Fibroblast of lung (primary cell): Measurements from ENCODE around the gene MICAL3. TPM values are rescaled to one million over a fixed set of nuclear protein-coding genes. Genes with fewer than 3 reads are reported as not detected.

ENCODE experiments used
- DNase-seq, 2 donors: peaks; one replicate each; pipeline versions ENCODE4 v3.0.0 to v3.0.0-alpha.2; 2010; ENCODE audit warnings: low read depth in 2 of 2
- H2AFZ ChIP-seq: 2 replicates; pipeline ENCODE4 v1.5.1; 2012; ENCODE audit warnings: low read length, control low read depth, inconsistent platforms
- H3K27ac ChIP-seq: 2 replicates; pipeline ENCODE4 v1.5.1; 2011; ENCODE audit warnings: low read length, control low read depth; ENCODE audit not compliant: insufficient read depth
- H3K27me3 ChIP-seq: 2 replicates; pipeline ENCODE4 v1.5.1; 2011; ENCODE audit warnings: mild to moderate bottlenecking, low read length; ENCODE audit not compliant: control insufficient read depth, insufficient read depth
- H3K36me3 ChIP-seq: 2 replicates; pipeline ENCODE4 v1.5.1; 2011; ENCODE audit warnings: low read length; ENCODE audit not compliant: control insufficient read depth, insufficient read depth
- H3K4me1 ChIP-seq: 2 replicates; pipeline ENCODE4 v1.5.1; 2011; ENCODE audit warnings: low read length; ENCODE audit not compliant: control insufficient read depth, insufficient read depth; ENCODE audit errors: extremely low read depth
- H3K4me2 ChIP-seq: 2 replicates; pipeline ENCODE4 v1.5.1; 2011; ENCODE audit warnings: low read length, control low read depth; ENCODE audit not compliant: insufficient read depth; ENCODE audit errors: extremely low read depth
- H3K4me3 ChIP-seq, 4 experiments: fragments of 200-600 bp in 1 of 4; sonication (generic) in 1 of 4; replicated peaks in 1 of 4; 2 replicates each; pipeline ENCODE4 v1.5.1; 2011 to 2016; ENCODE audit warnings: low read length in 4 of 4, low read depth in 3 of 4, mild to moderate bottlenecking in 3 of 4, control low read depth in 2 of 4, inconsistent platforms in 1 of 4, mixed read lengths in 1 of 4; ENCODE audit not compliant: insufficient read depth in 1 of 4; ENCODE audit errors: control extremely low read depth in 1 of 4
- H3K79me2 ChIP-seq: 2 replicates; pipeline ENCODE4 v1.5.1; 2012; ENCODE audit warnings: mild to moderate bottlenecking, low read length, inconsistent platforms; ENCODE audit not compliant: control insufficient read depth, insufficient read depth
- H3K9ac ChIP-seq: 2 replicates; pipeline ENCODE4 v1.5.1; 2011; ENCODE audit warnings: mild to moderate bottlenecking, low read length, control low read depth; ENCODE audit not compliant: insufficient read depth
- H3K9me3 ChIP-seq: 2 replicates; pipeline ENCODE4 v1.5.1; 2012; ENCODE audit warnings: low read depth, low read length; ENCODE audit not compliant: control insufficient read depth, insufficient read depth
- H4K20me1 ChIP-seq: 2 replicates; pipeline ENCODE4 v1.5.1; 2011; ENCODE audit warnings: low read length; ENCODE audit not compliant: control insufficient read depth, insufficient read depth; ENCODE audit errors: extremely low read depth
- EZH2 ChIP-seq: IDR thresholded peaks from 2 replicates; pipeline ENCODE4 v1.5.1; 2012; ENCODE audit warnings: low read length, control low read depth, mild to moderate bottlenecking; ENCODE audit errors: missing control alignments
- polyA plus RNA-seq, 2 donors: library from polyadenylated mRNA; depleted of rRNA in 1 of 2; stranded (reverse) in 1 of 2; unstranded in 1 of 2; fragments of >200 nt; gene quantifications; 2 replicates each; pipeline ENCODE4 v1.2.1, GENCODE V29; 2011 to 2012; ENCODE audit warnings: missing spikeins in 1 of 2
- total RNA-seq: library from RNA; depleted of rRNA; stranded (reverse); fragments of >200 nt; gene quantifications from 2 replicates; pipeline ENCODE4 v1.2.1, GENCODE V29; 2014
- TF ChIP-seq, protein P1 (sequence below), 2 donors: IDR thresholded peaks in 1 of 2; conservative IDR thresholded peaks in 1 of 2; 1 replicate in 1 of 2; 2 replicates in 1 of 2; pipeline ENCODE4 v1.5.1; 2011 to 2012; ENCODE audit warnings: low read length in 2 of 2, control low read depth in 1 of 2, inconsistent platforms in 1 of 2, low read depth in 1 of 2, mild to moderate bottlenecking in 1 of 2

Gene MICAL3
- total and polyA plus RNA-seq, 2 donors (not counting 1 experiment from before 2014, with no cell fraction given), result 10.8 to 22.6 TPM

DNA sequence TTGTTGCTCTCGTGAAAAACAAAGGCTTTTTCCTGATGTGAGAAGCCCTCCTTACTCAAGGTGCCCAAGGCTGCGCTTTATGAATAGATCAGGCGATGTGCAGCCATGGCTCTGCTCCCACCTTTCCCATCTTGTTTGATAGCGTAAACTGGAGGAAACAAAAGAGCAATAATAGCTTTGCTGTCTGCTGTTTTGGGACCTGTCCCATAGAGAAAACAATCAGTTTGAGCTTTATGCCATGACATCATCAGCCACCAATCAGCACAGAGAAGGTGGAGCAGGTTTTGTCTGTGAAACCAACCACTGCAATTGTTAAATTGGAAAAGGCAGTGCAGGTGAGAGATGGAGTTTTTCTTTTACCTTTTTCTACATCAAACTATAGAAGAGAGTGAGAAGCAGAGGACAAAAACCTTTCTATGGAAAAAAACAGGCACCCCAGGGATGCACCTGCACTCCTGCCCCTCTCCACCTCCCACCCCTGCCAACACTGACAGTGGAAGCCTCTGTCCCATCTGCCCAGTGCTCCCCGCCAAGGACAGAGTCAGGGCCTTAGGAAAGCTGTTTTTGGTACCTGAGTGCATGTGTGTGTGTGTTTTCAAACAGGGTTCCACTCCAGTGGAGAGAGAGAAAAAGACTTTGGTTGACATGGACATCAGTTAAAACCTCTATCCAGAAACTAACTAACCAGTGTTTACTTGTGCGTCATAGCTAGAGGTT is 80.7 kb downstream of the MICAL3 start:
- no peaks in the 10 kb centered on the region for H3K9me3 ChIP-seq
- H2AFZ ChIP-seq, result no peak overlapping the region
- H3K4me2 ChIP-seq, result no peak overlapping the region
- no peaks in the 10 kb centered on the region for H3K36me3 ChIP-seq
- H3K27me3 ChIP-seq, result no peaks in the 10 kb centered on the region
- H3K9ac ChIP-seq, result no peak overlapping the region
- peaks cover 15% of the 10 kb centered on the region for H3K79me2 ChIP-seq
- no peak overlapping the region for H3K4me3 ChIP-seq
- DNase-seq, result no peak
- H3K4me1 ChIP-seq, result no peaks in the 10 kb centered on the region
- no peak overlapping the region for H3K27ac ChIP-seq
- H4K20me1 ChIP-seq, result no peaks in the 10 kb centered on the region
- no peak for TF ChIP-seq EZH2
- TF ChIP-seq, protein P1, sequence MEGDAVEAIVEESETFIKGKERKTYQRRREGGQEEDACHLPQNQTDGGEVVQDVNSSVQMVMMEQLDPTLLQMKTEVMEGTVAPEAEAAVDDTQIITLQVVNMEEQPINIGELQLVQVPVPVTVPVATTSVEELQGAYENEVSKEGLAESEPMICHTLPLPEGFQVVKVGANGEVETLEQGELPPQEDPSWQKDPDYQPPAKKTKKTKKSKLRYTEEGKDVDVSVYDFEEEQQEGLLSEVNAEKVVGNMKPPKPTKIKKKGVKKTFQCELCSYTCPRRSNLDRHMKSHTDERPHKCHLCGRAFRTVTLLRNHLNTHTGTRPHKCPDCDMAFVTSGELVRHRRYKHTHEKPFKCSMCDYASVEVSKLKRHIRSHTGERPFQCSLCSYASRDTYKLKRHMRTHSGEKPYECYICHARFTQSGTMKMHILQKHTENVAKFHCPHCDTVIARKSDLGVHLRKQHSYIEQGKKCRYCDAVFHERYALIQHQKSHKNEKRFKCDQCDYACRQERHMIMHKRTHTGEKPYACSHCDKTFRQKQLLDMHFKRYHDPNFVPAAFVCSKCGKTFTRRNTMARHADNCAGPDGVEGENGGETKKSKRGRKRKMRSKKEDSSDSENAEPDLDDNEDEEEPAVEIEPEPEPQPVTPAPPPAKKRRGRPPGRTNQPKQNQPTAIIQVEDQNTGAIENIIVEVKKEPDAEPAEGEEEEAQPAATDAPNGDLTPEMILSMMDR (conservative IDR thresholded peaks at IDR 0.05 in 1 of 2, IDR thresholded peaks at IDR 0.05 in 1 of 2; ENCODE audit: low read depth in 1 of 2, low read length in 2 of 2), result no peak

DNA sequence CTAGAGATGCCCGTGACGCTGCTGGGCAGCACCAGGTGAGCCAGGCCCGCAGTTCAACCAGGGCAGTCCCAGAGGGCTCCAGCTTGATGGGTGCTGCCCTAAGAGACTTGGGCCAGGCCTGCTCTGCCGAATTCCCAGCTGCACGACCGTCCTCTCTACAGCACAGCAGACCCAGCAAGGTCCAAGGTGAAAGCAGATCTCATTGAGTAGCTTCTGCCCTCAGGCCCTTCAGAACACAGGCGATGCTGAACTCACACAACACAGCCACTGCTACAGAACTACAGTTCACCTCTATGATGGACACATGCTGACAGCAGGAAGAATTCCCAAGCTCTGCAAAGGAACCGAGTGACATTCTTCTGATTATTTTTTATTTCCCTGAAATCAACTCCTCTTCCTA is 81.6 kb downstream of the MICAL3 start:
- no peaks in the 10 kb centered on the region for H3K4me1 ChIP-seq
- no peaks in the 10 kb centered on the region for H3K36me3 ChIP-seq
- peaks cover 16% of the 10 kb centered on the region for H3K79me2 ChIP-seq
- H4K20me1 ChIP-seq, result no peaks in the 10 kb centered on the region
- no peak for DNase-seq
- H3K27me3 ChIP-seq, result no peaks in the 10 kb centered on the region
- TF ChIP-seq EZH2, result no peak
- TF ChIP-seq, protein P1 (conservative IDR thresholded peaks at IDR 0.05 in 1 of 2, IDR thresholded peaks at IDR 0.05 in 1 of 2; ENCODE audit: low read depth in 1 of 2, low read length in 2 of 2), result no peak
- no peak overlapping the region for H3K27ac ChIP-seq
- H3K9ac ChIP-seq, result no peak overlapping the region
- H3K9me3 ChIP-seq, result no peaks in the 10 kb centered on the region
- H2AFZ ChIP-seq, result no peak overlapping the region
- no peak overlapping the region for H3K4me2 ChIP-seq
- no peak overlapping the region for H3K4me3 ChIP-seq

DNA sequence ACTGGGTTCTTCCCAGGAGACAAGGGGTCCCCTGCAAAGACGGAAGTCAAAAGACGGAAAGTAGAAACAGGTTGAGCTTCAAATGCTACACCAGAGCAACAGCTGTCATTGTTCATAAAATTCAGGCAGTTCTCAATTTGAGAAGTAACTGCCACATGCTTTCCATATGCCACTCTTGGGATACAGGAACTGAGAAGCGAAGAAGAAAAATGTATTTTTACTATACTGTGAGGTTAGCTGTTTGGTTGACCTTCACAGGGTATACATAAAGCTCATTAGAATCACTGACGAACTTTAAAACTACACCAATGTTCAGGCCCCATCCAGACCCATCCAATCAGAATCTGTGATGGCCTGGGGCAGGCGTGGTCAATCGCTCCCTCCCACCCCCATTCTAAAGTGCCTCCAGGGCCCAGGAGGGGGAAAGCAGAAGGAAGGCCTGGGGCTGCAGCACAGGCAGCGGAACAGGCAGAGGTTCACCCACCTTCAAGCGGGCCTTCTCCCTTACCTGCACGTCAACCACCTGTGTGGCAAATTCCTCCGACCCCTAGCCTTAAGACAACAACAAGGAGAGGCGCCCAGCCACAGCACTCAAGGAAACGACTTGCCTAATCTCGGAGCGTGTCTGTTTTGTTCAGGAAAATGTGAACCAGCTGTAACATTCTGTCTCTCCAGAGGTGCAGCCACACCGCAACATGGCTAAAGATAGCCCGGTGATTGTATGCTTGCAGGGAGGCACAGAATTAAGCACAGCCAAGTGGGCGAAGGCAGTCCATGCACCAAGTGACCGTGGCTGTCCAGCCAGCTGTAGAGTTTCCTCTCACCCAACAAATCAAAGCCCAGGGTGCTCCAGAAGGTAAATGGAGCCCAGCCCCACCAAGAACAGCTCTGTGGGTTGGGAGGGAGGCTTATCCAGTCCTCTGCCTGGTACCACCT is 82.6 kb downstream of the MICAL3 start:
- Histone ChIP-seq H3K36me3 (no peaks in the 10 kb centered on the region), H3K9ac (no peak overlapping the region), H2AFZ (no peak overlapping the region), H3K27me3 (no peaks in the 10 kb centered on the region), H4K20me1 (no peaks in the 10 kb centered on the region), H3K27ac (no peak overlapping the region), H3K79me2 (peaks cover 17% of the 10 kb centered on the region), H3K4me1 (no peaks in the 10 kb centered on the region), H3K9me3 (no peaks in the 10 kb centered on the region), H3K4me3 (no peak overlapping the region), H3K4me2 (no peak overlapping the region)
- DNase-seq, result no peak
- TF ChIP-seq, protein P1 (conservative IDR thresholded peaks at IDR 0.05 in 1 of 2, IDR thresholded peaks at IDR 0.05 in 1 of 2; ENCODE audit: low read depth in 1 of 2, low read length in 2 of 2), result no peak
- TF ChIP-seq EZH2, result no peak
